Left lung (tissue), 10 donors: Measurements from ENCODE around the gene SHMT2. TPM values are rescaled to one million over a fixed set of nuclear protein-coding genes. Genes with fewer than 3 reads are reported as not detected.

Experiments used
- ATAC-seq: fragments of 200-7000 bp; cut with Tn5 transposase; one replicate; pipeline ENCODE4 v1.9.1; 2020; ENCODE audit warnings: moderate library complexity
- DNase-seq, 4 donors: peaks; one replicate each; pipeline ENCODE4 v3.0.0-alpha.2; 2013 to 2020
- H3K27ac ChIP-seq, 2 donors: fragments of 200-600 bp; sonication (generic) in 1 of 2; one replicate each; pipeline versions ENCODE4 v1.5.0 to v1.8.0; 2020 to 2021
- H3K27me3 ChIP-seq, 2 donors: fragments of 200-600 bp; sonication (generic) in 1 of 2; one replicate each; pipeline versions ENCODE4 v1.5.0 to v1.8.0; 2020 to 2021
- H3K36me3 ChIP-seq, 2 donors: fragments of 200-600 bp; sonication (generic) in 1 of 2; one replicate each; pipeline versions ENCODE4 v1.5.0 to v1.8.0; 2020 to 2021
- H3K4me1 ChIP-seq, 2 donors: fragments of 200-600 bp; one replicate each; pipeline ENCODE4 v1.8.0; 2021
- H3K4me3 ChIP-seq, 2 donors: fragments of 200-600 bp; sonication (generic) in 1 of 2; one replicate each; pipeline versions ENCODE4 v1.5.0 to v1.8.0; 2020 to 2021; ENCODE audit warnings: mild to moderate bottlenecking in 1 of 2
- H3K9me3 ChIP-seq, 2 donors: fragments of 200-600 bp; sonication (generic) in 1 of 2; one replicate each; pipeline versions ENCODE4 v1.5.0 to v1.8.0; 2020 to 2021
- CTCF ChIP-seq, 2 donors: fragments of 200-600 bp; sonication (generic) in 1 of 2; IDR thresholded peaks; one replicate each; pipeline versions ENCODE4 v1.5.0 to v1.8.0; 2021; ENCODE audit warnings: antibody characterized with exemption in 2 of 2
- intact Hi-C, 2 donors: fragments of 100-400 bp; cut with DNase I; formaldehyde crosslinking; loops; one replicate each; pipeline versions ENCODE4 v1.11.2 to v1.14.2; 2022
- polyA plus RNA-seq, 6 donors: library from polyadenylated mRNA; unstranded; fragments of 120-200 nt; gene quantifications; one replicate each; pipeline ENCODE4 v1.2.1, GENCODE V29; 2013; ENCODE audit not compliant: insufficient read length in 6 of 6
- total RNA-seq, 2 donors: library from RNA; stranded (reverse); fragmentation: NEBNext Ultra II Directional; extraction: Animal tissue kit (Norgen Biotek cat#: 25700); gene quantifications; one replicate each; pipeline ENCODE4 v1.2.1, GENCODE V29; 2021
- donor health status: DM: no; HTN: yes; CAD: no.
- donor health status: DM: no; HTN: no; CAD: no.

The SHMT2 gene
- total and polyA plus RNA-seq, 8 donors, result 64.7 to 116 (median 75.6) TPM

GRCh38 chr12:57191410-57191809 lies 38.1 kb upstream of the SHMT2 start:
- no peak for TF ChIP-seq CTCF (IDR thresholded peaks at IDR 0.05)
- intact Hi-C loops, result no loop called here
- H3K9me3 ChIP-seq, result no peaks in the 10 kb centered on the region
- no peak overlapping the region for H3K4me3 ChIP-seq
- H3K27me3 ChIP-seq, result no peaks in the 10 kb centered on the region
- DNase-seq (no peak), ATAC-seq (no peak)
- peaks cover 0 to 9% of the 10 kb centered on the region in 2 donors for H3K4me1 ChIP-seq
- no peak overlapping the region for H3K27ac ChIP-seq
- peaks cover 0 to 96% of the 10 kb centered on the region in 2 donors for H3K36me3 ChIP-seq

- Histone ChIP-seq H3K27me3 (no peaks in the 10 kb centered on the region), H3K27ac (no peak overlapping the region), H3K4me1 (peaks cover 0 to 9% of the 10 kb centered on the region in 2 donors), H3K4me3 (no peak overlapping the region), H3K36me3 (peaks cover 0 to 96% of the 10 kb centered on the region in 2 donors), H3K9me3 (no peaks in the 10 kb centered on the region)
- DNase-seq (no peak), ATAC-seq (no peak)
- intact Hi-C loops, result no loop called here
- TF ChIP-seq CTCF (IDR thresholded peaks at IDR 0.05), result no peak
Observed at GRCh38 chr12:57192920-57193319, 36.6 kb upstream of the SHMT2 start.

- H3K27me3 ChIP-seq, result no peaks in the 10 kb centered on the region
- TF ChIP-seq CTCF (IDR thresholded peaks at IDR 0.05), result no peak
- H3K36me3 ChIP-seq, result peaks cover 0 to 96% of the 10 kb centered on the region in 2 donors
- H3K4me1 ChIP-seq, result peaks cover 0 to 9% of the 10 kb centered on the region in 2 donors
- no peak overlapping the region for H3K4me3 ChIP-seq
- H3K9me3 ChIP-seq, result no peaks in the 10 kb centered on the region
- no peak overlapping the region for H3K27ac ChIP-seq
- ATAC-seq, result no peak
- no peak for DNase-seq
- intact Hi-C loops, result no loop called here
Observed at GRCh38 chr12:57193706-57194245, 35.7 kb upstream of the SHMT2 start.

GRCh38 chr12:57194253-57194652 lies 35.3 kb upstream of the SHMT2 start:
- Histone ChIP-seq H3K4me3 (no peak overlapping the region), H3K9me3 (no peaks in the 10 kb centered on the region), H3K4me1 (peaks cover 0 to 9% of the 10 kb centered on the region in 2 donors), H3K27ac (no peak overlapping the region), H3K36me3 (peaks cover 0 to 96% of the 10 kb centered on the region in 2 donors), H3K27me3 (no peaks in the 10 kb centered on the region)
- DNase-seq (no peak), ATAC-seq (no peak)
- no peak for TF ChIP-seq CTCF (IDR thresholded peaks at IDR 0.05)
- intact Hi-C loops, result no loop called here

GRCh38 chr12:57195186-57195585 lies 34.3 kb upstream of the SHMT2 start:
- TF ChIP-seq CTCF (IDR thresholded peaks at IDR 0.05), result no peak
- DNase-seq (no peak), ATAC-seq (no peak)
- intact Hi-C loops, result no loop called here
- no peak overlapping the region for H3K4me3 ChIP-seq
- H3K27ac ChIP-seq, result no peak overlapping the region
- H3K4me1 ChIP-seq, result peaks cover 0 to 3% of the 10 kb centered on the region in 2 donors
- H3K36me3 ChIP-seq, result peaks cover 0 to 96% of the 10 kb centered on the region in 2 donors
- H3K27me3 ChIP-seq, result no peaks in the 10 kb centered on the region
- H3K9me3 ChIP-seq, result no peaks in the 10 kb centered on the region
